ENCODE data around the gene GABBR2. TPM values are rescaled to one million over a fixed set of nuclear protein-coding genes. Genes with fewer than 3 reads are reported as not detected.

The GABBR2 gene
- total RNA-seq, 1 donor from 2014 or later, result 6.4 TPM

- Mint-ChIP-seq H3K27ac (no peak overlapping the region), H3K36me3 (no peaks in the 10 kb centered on the region), H3K27me3 (peaks cover 7% of the 10 kb centered on the region), H3K9me3 (no peaks in the 10 kb centered on the region), H3K4me3 (no peak overlapping the region), H3K4me1 (ENCODE audit: unreplicated experiment) (no peaks in the 10 kb centered on the region)
- no peak for DNase-seq (ENCODE audit: extremely low spot score, unreplicated experiment)
- no peak for TF ChIP-seq CTCF (conservative IDR thresholded peaks at IDR 0.05)
Measured at GRCh38 chr9:98335661-98336060, 373.1 kb downstream of the GABBR2 start.

- Mint-ChIP-seq H3K27ac (no peak overlapping the region), H3K4me1 (ENCODE audit: unreplicated experiment) (no peaks in the 10 kb centered on the region), H3K27me3 (peaks cover 13% of the 10 kb centered on the region), H3K9me3 (no peaks in the 10 kb centered on the region), H3K4me3 (no peak overlapping the region), H3K36me3 (no peaks in the 10 kb centered on the region)
- TF ChIP-seq CTCF (conservative IDR thresholded peaks at IDR 0.05), result no peak
- no peak for DNase-seq (ENCODE audit: extremely low spot score, unreplicated experiment)
Measured at GRCh38 chr9:98334796-98335195, 373.9 kb downstream of the GABBR2 start.

GRCh38 chr9:98333703-98334582, 374.8 kb downstream of the GABBR2 start:
- no peaks in the 10 kb centered on the region for H3K9me3 Mint-ChIP-seq
- peaks cover 16% of the 10 kb centered on the region for H3K27me3 Mint-ChIP-seq
- H3K27ac Mint-ChIP-seq, result no peak overlapping the region
- no peak overlapping the region for H3K4me3 Mint-ChIP-seq
- no peak for TF ChIP-seq CTCF (conservative IDR thresholded peaks at IDR 0.05)
- H3K4me1 Mint-ChIP-seq (ENCODE audit: unreplicated experiment), result no peaks in the 10 kb centered on the region
- no peak for DNase-seq (ENCODE audit: extremely low spot score, unreplicated experiment)
- no peaks in the 10 kb centered on the region for H3K36me3 Mint-ChIP-seq

GRCh38 chr9:98332405-98332831, 376.3 kb downstream of the GABBR2 start:
- no peak for TF ChIP-seq CTCF (conservative IDR thresholded peaks at IDR 0.05)
- no peaks in the 10 kb centered on the region for H3K9me3 Mint-ChIP-seq
- DNase-seq (ENCODE audit: extremely low spot score, unreplicated experiment), result no peak
- no peaks in the 10 kb centered on the region for H3K36me3 Mint-ChIP-seq
- H3K27ac Mint-ChIP-seq, result no peak overlapping the region
- H3K4me3 Mint-ChIP-seq, result no peak overlapping the region
- peaks cover 16% of the 10 kb centered on the region for H3K27me3 Mint-ChIP-seq
- H3K4me1 Mint-ChIP-seq (ENCODE audit: unreplicated experiment), result no peaks in the 10 kb centered on the region

- DNase-seq (ENCODE audit: extremely low spot score, unreplicated experiment), result no peak
- no peak overlapping the region for H3K4me3 Mint-ChIP-seq
- no peaks in the 10 kb centered on the region for H3K9me3 Mint-ChIP-seq
- peaks cover 16% of the 10 kb centered on the region for H3K27me3 Mint-ChIP-seq
- TF ChIP-seq CTCF (conservative IDR thresholded peaks at IDR 0.05), result no peak
- H3K27ac Mint-ChIP-seq, result no peak overlapping the region
- H3K36me3 Mint-ChIP-seq, result no peaks in the 10 kb centered on the region
- no peaks in the 10 kb centered on the region for H3K4me1 Mint-ChIP-seq (ENCODE audit: unreplicated experiment)
Measured at GRCh38 chr9:98331536-98332259, 377.0 kb downstream of the GABBR2 start.

Measured in type B pancreatic cell (in vitro differentiated cells).